Activated T-cell treated with anti-CD3 and anti-CD28 coated beads, Interleukin-2, amount 50 U/mL, for 72 hours (primary cell): ENCODE data around the gene PHKG2. TPM values are rescaled to one million over a fixed set of nuclear protein-coding genes. Genes with fewer than 3 reads are reported as not detected.
A peak's percentile ranks its signal among the peaks of the same experiment; 100 is the strongest.

Experiments used
- ATAC-seq, 2 donors: fragments of 150-1000 bp; cut with Tn5 transposase; replicated peaks in 1 of 2; 2 replicates each; pipeline ENCODE4 v1.10.0; 2021; ENCODE audit warnings: moderate library complexity in 2 of 2, mild to moderate bottlenecking in 1 of 2
- DNase-seq, 2 donors: peaks; one replicate each; pipeline ENCODE4 v3.0.0; 2021 to 2022; ENCODE audit warnings: mixed read lengths in 1 of 2
- H3K27ac Mint-ChIP-seq: one replicate; pipeline ENCODE4 v1.8.0; 2022; ENCODE audit warnings: mild to moderate bottlenecking, moderate library complexity, mixed read lengths
- H3K27me3 Mint-ChIP-seq: one replicate; pipeline ENCODE4 v1.8.0; 2022; ENCODE audit warnings: low read depth, mixed read lengths
- H3K36me3 Mint-ChIP-seq, 2 donors: one replicate each; pipeline ENCODE4 v1.8.0; 2022; ENCODE audit warnings: mixed read lengths in 2 of 2, mild to moderate bottlenecking in 1 of 2; ENCODE audit not compliant: insufficient read depth in 2 of 2
- H3K4me1 Mint-ChIP-seq: one replicate; pipeline ENCODE4 v1.8.0; 2022; ENCODE audit warnings: low read depth, mixed read lengths
- H3K4me3 Mint-ChIP-seq, 2 donors: one replicate each; pipeline ENCODE4 v1.8.0; 2022; ENCODE audit warnings: mild to moderate bottlenecking in 2 of 2, mixed read lengths in 2 of 2, moderate library complexity in 2 of 2
- H3K9me3 Mint-ChIP-seq, 2 donors: one replicate each; pipeline ENCODE4 v1.8.0; 2022; ENCODE audit warnings: mixed read lengths in 2 of 2
- total RNA-seq, 2 donors: library from RNA; stranded (reverse); gene quantifications; one replicate each; pipeline ENCODE4 v1.2.3, GENCODE V29; 2022

PHKG2 gene
- total RNA-seq, 2 donors from 2014 or later: 38.0 to 38.5 TPM

DNA sequence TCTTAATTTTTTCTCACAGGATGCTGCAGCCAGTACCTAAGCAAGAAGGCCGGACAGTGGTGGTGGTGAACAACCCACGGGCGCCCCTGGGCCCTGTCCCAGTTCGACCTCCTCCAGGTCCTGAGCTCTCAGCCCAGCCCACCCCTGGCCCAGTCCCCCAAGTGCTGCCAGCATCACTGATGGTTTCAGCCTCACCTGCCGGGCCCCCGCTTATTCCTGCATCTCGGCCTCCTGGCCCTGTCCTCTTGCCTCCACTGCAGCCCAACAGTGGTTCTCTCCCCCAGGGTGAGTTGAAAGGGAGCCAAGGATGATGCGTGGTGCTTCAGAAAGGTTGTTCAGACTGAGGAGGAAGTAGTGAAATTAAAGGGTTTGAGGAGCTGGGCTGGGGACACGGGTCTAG lies 27.5 kb upstream of the PHKG2 start:
- no peak for ATAC-seq
- no peaks in the 10 kb centered on the region for H3K27me3 Mint-ChIP-seq
- peaks cover 0 to under 1% of the 10 kb centered on the region in 2 donors for H3K9me3 Mint-ChIP-seq
- peak overlapping the region; percentile 36 for H3K27ac Mint-ChIP-seq
- peaks cover 22 to 61% of the 10 kb centered on the region in 2 donors for H3K36me3 Mint-ChIP-seq
- no peak for DNase-seq
- peaks cover 11% of the 10 kb centered on the region for H3K4me1 Mint-ChIP-seq
- H3K4me3 Mint-ChIP-seq: no peak overlapping the region

DNA sequence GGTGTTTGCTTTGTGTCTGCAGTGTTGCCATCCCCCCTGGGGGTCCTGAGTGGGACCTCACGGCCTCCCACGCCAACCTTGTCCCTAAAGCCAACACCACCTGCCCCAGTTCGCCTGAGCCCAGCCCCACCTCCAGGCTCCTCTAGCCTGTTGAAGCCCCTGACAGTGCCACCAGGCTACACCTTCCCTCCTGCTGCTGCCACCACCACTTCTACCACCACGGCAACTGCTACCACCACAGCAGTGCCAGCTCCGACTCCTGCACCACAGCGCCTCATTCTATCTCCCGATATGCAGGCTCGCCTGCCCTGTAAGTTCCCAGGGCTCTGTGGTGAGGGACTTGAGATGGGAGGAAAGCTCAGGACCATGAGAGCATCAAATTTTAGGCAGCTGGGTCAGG lies 27.1 kb upstream of the PHKG2 start:
- peak overlapping the region; percentile 0 for H3K27ac Mint-ChIP-seq
- ATAC-seq (no peak), DNase-seq (no peak)
- no peaks in the 10 kb centered on the region for H3K9me3 Mint-ChIP-seq
- H3K4me3 Mint-ChIP-seq: no peak overlapping the region
- peaks cover 6% of the 10 kb centered on the region for H3K4me1 Mint-ChIP-seq
- no peaks in the 10 kb centered on the region for H3K27me3 Mint-ChIP-seq
- H3K36me3 Mint-ChIP-seq: peaks cover 20 to 61% of the 10 kb centered on the region in 2 donors

DNA sequence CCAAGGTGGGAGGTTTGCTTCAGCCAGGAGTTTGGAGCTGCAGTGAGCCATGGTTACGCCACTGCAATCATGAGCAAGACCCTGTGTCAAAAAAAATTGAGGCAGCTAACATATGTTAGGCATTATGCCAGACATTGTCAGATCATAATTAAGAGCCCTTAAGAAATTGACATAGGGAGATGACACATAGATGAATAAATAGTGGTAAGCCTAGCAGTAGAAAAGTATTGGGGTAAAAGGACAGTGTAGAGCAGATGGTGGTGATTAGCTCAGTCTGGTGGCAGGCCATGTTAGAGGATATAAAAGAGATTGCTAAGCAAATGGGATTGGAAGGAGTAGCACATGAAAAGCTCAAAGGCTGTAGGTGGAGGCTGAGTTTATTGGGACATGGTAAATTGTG lies 26.6 kb upstream of the PHKG2 start:
- Mint-ChIP-seq H3K36me3 (peaks cover 16 to 58% of the 10 kb centered on the region in 2 donors), H3K4me1 (peaks cover 2% of the 10 kb centered on the region), H3K27ac (peak overlapping the region; percentile 0), H3K27me3 (no peaks in the 10 kb centered on the region), H3K9me3 (no peaks in the 10 kb centered on the region), H3K4me3 (no peak overlapping the region)
- DNase-seq (no peak), ATAC-seq (no peak)

DNA sequence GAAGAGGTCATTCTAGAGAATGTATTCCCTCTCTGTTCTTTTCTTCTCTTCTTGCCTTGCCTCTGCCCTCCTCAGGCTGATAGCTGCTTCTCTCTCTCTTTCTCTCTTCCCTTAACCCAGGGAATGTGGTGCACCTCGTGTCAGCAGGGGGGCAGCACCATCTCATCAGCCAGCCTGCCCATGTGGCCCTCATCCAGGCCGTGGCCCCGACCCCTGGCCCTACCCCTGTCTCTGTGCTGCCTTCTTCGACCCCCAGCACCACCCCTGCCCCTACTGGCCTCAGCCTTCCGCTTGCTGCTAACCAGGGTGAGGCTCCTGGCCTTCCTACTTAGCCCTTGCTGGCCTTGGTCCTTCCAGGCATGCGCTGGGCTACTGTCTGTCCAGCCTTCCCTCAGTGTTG lies 25.8 kb upstream of the PHKG2 start:
- peaks cover 18 to 54% of the 10 kb centered on the region in 2 donors for H3K36me3 Mint-ChIP-seq
- no peaks in the 10 kb centered on the region for H3K9me3 Mint-ChIP-seq
- H3K27me3 Mint-ChIP-seq: no peaks in the 10 kb centered on the region
- H3K27ac Mint-ChIP-seq: no peak overlapping the region
- no peak for DNase-seq
- H3K4me3 Mint-ChIP-seq: no peak overlapping the region
- ATAC-seq: no peak
- no peaks in the 10 kb centered on the region for H3K4me1 Mint-ChIP-seq

DNA sequence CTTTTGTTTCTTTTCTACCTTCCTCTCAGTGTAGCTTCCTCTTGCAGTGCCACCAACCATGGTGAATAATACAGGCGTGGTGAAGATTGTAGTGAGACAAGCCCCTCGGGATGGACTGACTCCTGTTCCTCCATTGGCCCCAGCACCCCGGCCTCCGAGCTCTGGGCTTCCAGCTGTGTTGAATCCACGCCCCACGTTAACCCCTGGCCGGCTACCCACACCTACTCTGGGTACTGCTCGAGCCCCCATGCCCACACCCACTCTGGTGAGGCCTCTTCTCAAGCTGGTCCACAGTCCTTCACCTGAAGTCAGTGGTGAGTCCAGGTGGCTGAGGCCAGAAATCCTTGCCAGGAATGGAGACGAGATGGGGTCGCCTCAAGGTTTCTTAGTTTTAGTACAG lies 25.3 kb upstream of the PHKG2 start:
- H3K4me3 Mint-ChIP-seq: no peak overlapping the region
- no peaks in the 10 kb centered on the region for H3K4me1 Mint-ChIP-seq
- H3K36me3 Mint-ChIP-seq: peaks cover 18 to 51% of the 10 kb centered on the region in 2 donors
- H3K27me3 Mint-ChIP-seq: no peaks in the 10 kb centered on the region
- H3K9me3 Mint-ChIP-seq: no peaks in the 10 kb centered on the region
- H3K27ac Mint-ChIP-seq: no peak overlapping the region
- DNase-seq (no peak), ATAC-seq (no peak)

DNA sequence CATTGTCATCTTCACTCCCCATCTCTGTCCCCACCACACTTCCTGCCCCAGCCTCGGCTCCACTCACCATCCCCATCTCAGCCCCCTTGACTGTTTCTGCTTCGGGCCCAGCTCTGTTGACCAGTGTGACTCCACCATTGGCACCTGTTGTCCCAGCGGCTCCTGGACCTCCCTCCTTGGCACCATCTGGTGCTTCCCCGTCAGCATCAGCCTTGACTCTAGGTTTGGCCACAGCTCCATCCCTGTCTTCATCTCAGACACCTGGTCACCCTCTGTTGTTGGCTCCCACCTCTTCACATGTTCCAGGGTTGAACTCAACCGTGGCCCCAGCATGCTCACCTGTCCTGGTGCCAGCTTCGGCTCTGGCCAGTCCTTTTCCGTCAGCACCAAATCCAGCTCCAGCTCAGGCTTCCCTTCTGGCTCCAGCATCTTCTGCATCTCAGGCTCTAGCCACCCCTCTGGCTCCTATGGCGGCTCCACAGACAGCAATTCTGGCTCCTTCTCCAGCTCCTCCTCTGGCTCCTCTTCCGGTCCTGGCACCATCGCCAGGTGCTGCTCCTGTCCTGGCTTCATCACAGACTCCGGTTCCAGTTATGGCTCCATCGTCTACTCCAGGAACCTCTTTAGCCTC lies 24.4 kb upstream of the PHKG2 start:
- Mint-ChIP-seq H3K27me3 (no peaks in the 10 kb centered on the region), H3K36me3 (peaks cover 18 to 50% of the 10 kb centered on the region in 2 donors), H3K4me1 (no peaks in the 10 kb centered on the region), H3K4me3 (no peak overlapping the region), H3K27ac (peak overlapping the region; percentile 60), H3K9me3 (no peaks in the 10 kb centered on the region)
- ATAC-seq (no peak), DNase-seq (no peak)

DNA sequence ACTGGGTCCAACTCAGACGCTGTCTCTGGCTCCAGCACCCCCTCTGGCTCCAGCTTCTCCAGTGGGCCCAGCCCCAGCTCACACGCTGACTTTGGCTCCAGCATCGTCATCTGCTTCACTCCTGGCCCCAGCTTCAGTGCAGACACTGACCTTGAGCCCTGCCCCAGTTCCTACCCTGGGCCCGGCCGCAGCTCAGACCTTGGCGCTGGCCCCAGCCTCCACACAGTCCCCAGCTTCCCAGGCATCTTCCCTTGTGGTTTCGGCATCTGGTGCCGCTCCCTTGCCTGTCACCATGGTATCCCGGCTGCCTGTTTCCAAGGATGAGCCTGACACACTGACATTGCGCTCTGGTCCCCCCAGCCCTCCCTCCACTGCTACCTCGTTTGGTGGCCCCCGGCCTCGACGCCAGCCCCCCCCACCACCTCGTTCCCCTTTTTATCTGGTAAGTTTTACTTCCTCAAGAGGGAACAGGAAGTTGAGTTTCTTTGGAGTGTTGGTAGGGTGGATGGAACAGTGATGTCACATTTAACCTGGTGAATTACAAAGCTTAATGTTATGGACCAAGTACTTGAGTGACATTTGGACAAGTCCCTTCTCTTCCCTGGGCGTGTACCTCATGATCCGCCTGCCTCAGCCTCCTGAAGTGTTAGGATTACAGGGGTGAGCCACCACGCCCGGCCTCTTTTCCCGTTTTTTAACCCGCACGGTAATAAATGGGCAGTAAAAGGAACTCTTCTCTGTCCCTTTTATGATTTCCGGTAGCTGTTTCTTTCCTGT lies 23.4 kb upstream of the PHKG2 start:
- no peaks in the 10 kb centered on the region for H3K27me3 Mint-ChIP-seq
- H3K36me3 Mint-ChIP-seq: peaks cover 18 to 54% of the 10 kb centered on the region in 2 donors
- H3K27ac Mint-ChIP-seq: peak overlapping the region; percentile 43
- no peaks in the 10 kb centered on the region for H3K4me1 Mint-ChIP-seq
- no peaks in the 10 kb centered on the region for H3K9me3 Mint-ChIP-seq
- ATAC-seq (no peak), DNase-seq (no peak)
- H3K4me3 Mint-ChIP-seq: no peak overlapping the region

DNA sequence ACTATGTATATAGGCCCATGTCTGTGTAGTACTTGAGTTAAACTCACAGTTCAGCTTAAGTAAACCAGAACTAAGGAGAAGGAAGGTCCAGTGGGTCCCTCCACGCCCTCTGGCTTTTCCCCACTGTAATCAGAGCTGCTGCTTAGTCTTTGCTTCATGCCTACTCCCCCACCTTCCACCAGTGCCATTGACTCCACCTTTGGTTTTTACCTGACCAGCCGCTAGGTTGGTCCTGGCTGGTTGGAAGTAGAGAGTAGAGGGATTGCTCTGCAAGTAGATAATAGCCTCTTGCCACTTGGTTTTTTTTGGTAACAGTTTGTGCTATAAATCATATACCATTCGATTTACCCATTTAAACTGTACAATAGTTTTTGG lies 22.8 kb upstream of the PHKG2 start:
- Mint-ChIP-seq H3K9me3 (no peaks in the 10 kb centered on the region), H3K36me3 (peaks cover 16 to 49% of the 10 kb centered on the region in 2 donors), H3K4me3 (no peak overlapping the region), H3K27ac (peak overlapping the region; percentile 43), H3K27me3 (no peaks in the 10 kb centered on the region), H3K4me1 (no peaks in the 10 kb centered on the region)
- ATAC-seq (no peak), DNase-seq (no peak)

DNA sequence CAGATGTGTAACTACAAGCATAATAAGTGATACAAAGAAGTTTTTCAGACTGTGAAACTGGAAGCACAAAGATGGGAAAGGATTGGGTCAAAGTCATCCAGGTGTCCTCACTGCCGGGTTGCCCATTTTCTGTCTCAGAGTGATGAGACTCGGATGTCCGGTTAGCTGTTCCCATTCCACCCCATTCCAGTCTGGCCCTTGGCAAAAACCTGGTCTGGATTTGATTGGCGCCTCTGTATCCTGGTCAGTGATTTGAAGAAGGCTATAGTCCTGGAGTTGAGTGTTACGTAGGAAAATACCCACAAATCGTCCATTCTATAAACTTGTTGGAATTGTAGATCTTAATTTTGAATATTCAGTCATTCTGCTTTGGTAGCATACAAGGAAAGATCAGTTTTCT lies 19.9 kb upstream of the PHKG2 start:
- H3K36me3 Mint-ChIP-seq: peaks cover 14 to 35% of the 10 kb centered on the region in 2 donors
- no peak for ATAC-seq
- no peak for DNase-seq
- no peaks in the 10 kb centered on the region for H3K9me3 Mint-ChIP-seq
- H3K4me3 Mint-ChIP-seq: no peak overlapping the region
- H3K27me3 Mint-ChIP-seq: no peaks in the 10 kb centered on the region
- no peak overlapping the region for H3K27ac Mint-ChIP-seq
- peaks cover 4% of the 10 kb centered on the region for H3K4me1 Mint-ChIP-seq

DNA sequence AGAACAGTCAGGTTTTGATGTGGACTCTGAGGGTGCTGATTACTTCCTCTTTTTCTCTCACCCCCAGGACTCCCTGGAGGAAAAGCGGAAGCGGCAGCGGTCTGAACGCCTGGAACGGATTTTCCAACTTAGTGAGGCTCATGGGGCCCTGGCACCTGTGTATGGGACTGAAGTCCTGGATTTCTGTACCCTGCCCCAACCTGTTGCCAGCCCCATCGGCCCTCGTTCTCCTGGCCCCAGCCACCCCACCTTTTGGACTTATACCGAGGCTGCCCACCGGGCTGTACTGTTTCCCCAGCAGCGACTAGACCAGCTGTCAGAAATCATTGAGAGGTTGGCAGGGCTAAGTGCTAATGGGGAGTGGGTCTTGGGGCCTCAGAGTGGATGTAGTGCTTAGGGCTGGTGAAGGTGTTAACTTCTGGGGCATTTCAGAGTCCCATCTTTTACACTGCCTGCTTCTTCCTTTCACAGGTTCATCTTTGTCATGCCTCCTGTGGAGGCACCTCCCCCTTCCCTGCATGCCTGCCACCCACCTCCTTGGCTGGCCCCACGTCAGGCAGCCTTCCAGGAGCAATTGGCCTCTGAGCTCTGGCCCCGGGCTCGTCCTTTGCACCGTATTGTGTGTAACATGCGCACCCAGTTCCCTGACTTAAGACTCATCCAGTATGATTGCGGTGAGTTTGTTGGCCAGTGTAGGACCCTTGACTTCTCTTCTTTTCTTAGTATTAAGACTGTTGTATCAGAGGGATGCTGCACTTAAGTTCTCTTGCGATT lies 19.1 kb upstream of the PHKG2 start:
- Mint-ChIP-seq H3K36me3 (peaks cover 8 to 34% of the 10 kb centered on the region in 2 donors), H3K9me3 (no peaks in the 10 kb centered on the region), H3K27me3 (no peaks in the 10 kb centered on the region), H3K27ac (peak overlapping the region; percentile 70), H3K4me1 (peaks cover 4% of the 10 kb centered on the region), H3K4me3 (no peak overlapping the region)
- DNase-seq: no peak
- ATAC-seq: no peak

DNA sequence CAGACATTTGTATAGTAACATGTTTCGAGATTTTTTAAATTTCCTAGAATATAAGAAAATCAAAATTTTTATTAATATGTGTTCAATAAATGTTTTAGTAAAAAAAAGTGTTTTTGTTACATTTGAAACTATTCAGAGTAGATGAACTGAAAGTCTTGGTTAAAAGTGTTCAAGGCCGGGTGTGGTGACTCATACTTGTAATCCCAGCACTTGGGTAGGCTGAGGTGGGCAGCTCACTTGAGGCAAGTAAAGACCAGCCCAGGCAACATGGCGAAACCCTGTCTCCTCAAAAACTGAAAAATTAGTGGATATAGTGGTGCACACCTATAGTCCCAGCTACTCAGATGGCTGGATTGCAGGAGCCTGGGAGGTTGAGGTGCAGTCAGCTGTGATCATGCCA lies 16.8 kb upstream of the PHKG2 start:
- no peaks in the 10 kb centered on the region for H3K9me3 Mint-ChIP-seq
- no peak overlapping the region for H3K4me3 Mint-ChIP-seq
- no peaks in the 10 kb centered on the region for H3K27me3 Mint-ChIP-seq
- H3K27ac Mint-ChIP-seq: no peak overlapping the region
- H3K36me3 Mint-ChIP-seq: peaks cover 7 to 25% of the 10 kb centered on the region in 2 donors
- H3K4me1 Mint-ChIP-seq: peaks cover 4% of the 10 kb centered on the region
- ATAC-seq (peak; percentile 41 to 45), DNase-seq (no peak)

DNA sequence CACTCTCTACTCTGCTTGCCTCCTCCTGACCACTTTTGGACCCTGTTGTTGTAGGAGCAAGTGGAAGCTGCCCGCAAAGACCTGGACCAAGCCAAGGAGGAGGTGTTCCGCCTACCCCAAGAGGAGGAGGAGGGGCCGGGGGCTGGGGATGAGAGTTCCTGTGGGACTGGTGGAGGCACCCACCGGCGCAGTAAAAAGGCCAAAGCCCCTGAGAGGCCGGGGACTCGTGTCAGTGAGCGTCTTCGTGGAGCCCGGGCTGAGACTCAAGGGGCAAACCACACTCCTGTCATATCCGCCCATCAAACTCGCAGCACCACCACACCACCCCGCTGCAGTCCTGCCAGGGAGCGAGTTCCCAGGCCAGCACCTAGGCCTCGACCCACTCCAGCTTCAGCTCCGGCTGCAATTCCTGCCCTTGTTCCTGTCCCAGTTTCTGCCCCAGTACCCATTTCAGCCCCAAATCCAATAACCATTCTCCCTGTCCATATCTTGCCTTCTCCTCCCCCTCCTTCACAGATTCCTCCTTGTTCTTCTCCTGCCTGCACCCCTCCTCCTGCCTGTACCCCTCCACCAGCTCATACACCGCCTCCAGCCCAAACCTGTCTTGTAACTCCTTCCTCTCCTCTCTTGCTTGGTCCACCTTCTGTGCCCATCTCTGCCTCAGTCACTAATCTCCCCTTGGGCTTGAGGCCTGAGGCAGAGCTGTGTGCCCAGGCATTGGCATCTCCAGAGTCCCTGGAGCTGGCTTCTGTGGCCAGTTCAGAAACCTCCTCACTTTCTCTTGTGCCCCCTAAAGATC lies 11.0 kb upstream of the PHKG2 start:
- peak overlapping the region; percentile 49 for H3K27ac Mint-ChIP-seq
- H3K4me3 Mint-ChIP-seq: no peak overlapping the region
- H3K27me3 Mint-ChIP-seq: no peaks in the 10 kb centered on the region
- no peaks in the 10 kb centered on the region for H3K9me3 Mint-ChIP-seq
- DNase-seq (no peak), ATAC-seq (no peak)
- H3K36me3 Mint-ChIP-seq: peaks cover 10 to 33% of the 10 kb centered on the region in 2 donors
- H3K4me1 Mint-ChIP-seq: peaks cover 26% of the 10 kb centered on the region
